Panc1 (cell line): ENCODE results near the gene TACC2.

Source experiments
- POLR2AphosphoS5 ChIP-seq: IDR thresholded peaks from 2 replicates; pipeline ENCODE4 v1.6.1; 2012; ENCODE audit warnings: mild to moderate bottlenecking, low read depth, low read length, moderate library complexity
- SIN3A ChIP-seq: IDR thresholded peaks from 2 replicates; pipeline ENCODE4 v1.6.1; 2012; ENCODE audit warnings: low read depth, mild to moderate bottlenecking, low read length, moderate library complexity, borderline replicate concordance; ENCODE audit not compliant: insufficient read depth
- TF ChIP-seq, protein P1 (sequence below): fragments of 450-650 bp; IDR thresholded peaks from 2 replicates; pipeline ENCODE4 v1.5.1; 2017; ENCODE audit warnings: mild to moderate bottlenecking

DNA sequence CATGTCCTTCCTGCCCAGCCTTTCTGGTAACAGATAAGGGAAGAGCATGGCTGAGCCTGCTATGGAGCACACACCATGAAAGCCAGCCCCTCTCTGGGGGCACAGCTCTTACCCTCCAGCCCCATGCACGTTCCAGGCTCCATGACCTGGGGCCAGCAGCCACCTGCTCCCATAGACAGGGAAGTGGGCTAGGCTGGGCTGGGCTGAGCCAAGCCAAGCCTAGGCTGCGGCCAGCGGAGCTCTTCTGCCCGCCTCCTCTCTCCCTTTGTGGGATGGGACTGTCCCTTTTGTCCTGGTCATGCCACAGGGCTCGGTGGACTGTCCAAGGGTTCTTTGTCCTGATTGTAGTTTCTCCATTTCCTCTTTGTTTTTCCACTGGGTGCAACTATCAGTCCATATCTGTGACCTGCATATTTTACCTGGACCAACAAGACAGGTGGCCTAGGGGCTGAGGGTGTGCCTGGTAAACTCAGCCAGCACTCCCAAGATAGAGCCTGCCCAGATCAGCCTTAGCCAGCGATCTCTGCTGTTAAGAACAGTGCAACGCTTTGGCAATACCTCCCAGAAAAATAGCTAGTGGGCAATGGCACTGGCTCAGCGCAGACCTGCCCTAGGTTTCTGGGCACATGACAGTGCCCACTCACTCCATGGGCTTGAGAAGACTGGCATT lies 184.9 kb downstream of the TACC2 start:
- TF ChIP-seq, protein P1, sequence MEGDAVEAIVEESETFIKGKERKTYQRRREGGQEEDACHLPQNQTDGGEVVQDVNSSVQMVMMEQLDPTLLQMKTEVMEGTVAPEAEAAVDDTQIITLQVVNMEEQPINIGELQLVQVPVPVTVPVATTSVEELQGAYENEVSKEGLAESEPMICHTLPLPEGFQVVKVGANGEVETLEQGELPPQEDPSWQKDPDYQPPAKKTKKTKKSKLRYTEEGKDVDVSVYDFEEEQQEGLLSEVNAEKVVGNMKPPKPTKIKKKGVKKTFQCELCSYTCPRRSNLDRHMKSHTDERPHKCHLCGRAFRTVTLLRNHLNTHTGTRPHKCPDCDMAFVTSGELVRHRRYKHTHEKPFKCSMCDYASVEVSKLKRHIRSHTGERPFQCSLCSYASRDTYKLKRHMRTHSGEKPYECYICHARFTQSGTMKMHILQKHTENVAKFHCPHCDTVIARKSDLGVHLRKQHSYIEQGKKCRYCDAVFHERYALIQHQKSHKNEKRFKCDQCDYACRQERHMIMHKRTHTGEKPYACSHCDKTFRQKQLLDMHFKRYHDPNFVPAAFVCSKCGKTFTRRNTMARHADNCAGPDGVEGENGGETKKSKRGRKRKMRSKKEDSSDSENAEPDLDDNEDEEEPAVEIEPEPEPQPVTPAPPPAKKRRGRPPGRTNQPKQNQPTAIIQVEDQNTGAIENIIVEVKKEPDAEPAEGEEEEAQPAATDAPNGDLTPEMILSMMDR = no peak
- TF ChIP-seq POLR2AphosphoS5 (no peak), SIN3A (no peak)
